Upper lobe of right lung (tissue), 1 donor: Measurements from ENCODE around the gene ARSG. TPM values are rescaled to one million over a fixed set of nuclear protein-coding genes. Genes with fewer than 3 reads are reported as not detected.

Experiments
- ATAC-seq: fragments of 200-7000 bp; cut with Tn5 transposase; one replicate; pipeline ENCODE4 v1.9.1; 2020; ENCODE audit warnings: mild to moderate bottlenecking, moderate library complexity
- DNase-seq: peaks from one replicate; pipeline ENCODE4 v3.0.0-alpha.2; 2020
- H3K27ac ChIP-seq: fragments of 200-600 bp; one replicate; pipeline ENCODE4 v1.8.0; 2022
- H3K27me3 ChIP-seq: fragments of 200-600 bp; one replicate; pipeline ENCODE4 v1.8.0; 2022; ENCODE audit warnings: mild to moderate bottlenecking
- H3K36me3 ChIP-seq: fragments of 200-600 bp; one replicate; pipeline ENCODE4 v1.8.0; 2022
- H3K4me1 ChIP-seq: fragments of 200-600 bp; one replicate; pipeline ENCODE4 v1.8.0; 2022
- H3K4me3 ChIP-seq: fragments of 200-600 bp; one replicate; pipeline ENCODE4 v1.8.0; 2022; ENCODE audit warnings: mild to moderate bottlenecking
- H3K9me3 ChIP-seq: fragments of 200-600 bp; one replicate; pipeline ENCODE4 v1.8.0; 2022
- intact Hi-C: fragments of 100-400 bp; cut with DNase I; formaldehyde crosslinking; loops from one replicate; pipeline ENCODE4 v1.11.0; 2022
- total RNA-seq: library from RNA; stranded (reverse); fragmentation: NEBNext Ultra II Directional; extraction: Animal tissue kit (Norgen Biotek cat#: 25700); gene quantifications from one replicate; pipeline ENCODE4 v1.2.1, GENCODE V29; 2021
- TF ChIP-seq, protein P1 (sequence below): fragments of 200-600 bp; IDR thresholded peaks from one replicate; pipeline ENCODE4 v1.8.0; 2022; ENCODE audit warnings: antibody characterized with exemption
- donor health status: DM: no; HTN: yes; CAD: no; lungs with severe emphysema.

The ARSG gene
- total RNA-seq, 1 donor from 2014 or later = 4.8 TPM

DNA sequence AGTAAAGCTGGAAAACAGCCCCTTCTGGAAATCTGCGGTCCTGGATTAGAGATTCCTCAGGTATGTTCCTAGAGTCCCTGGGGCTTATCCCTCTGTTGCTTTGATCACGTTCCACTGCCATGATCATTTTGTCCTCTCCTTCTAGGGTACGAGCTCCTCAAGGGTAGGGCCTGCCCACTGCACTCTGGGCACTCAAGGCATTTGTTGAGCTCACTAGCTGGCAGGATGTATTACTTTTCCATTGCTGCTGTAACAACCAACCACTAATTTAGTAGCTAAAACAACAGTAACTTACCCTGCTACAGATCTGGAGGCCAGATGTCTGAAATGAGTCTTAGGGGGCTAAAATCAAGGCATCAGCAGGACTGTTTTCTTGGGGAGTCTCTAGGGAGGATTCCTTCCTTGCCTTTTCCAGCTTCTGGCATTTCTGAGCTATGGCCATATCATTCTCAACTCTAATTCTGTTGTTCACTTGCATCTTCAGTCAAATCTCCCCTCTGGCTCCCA lies 65.7 kb downstream of the ARSG start:
- no peaks in the 10 kb centered on the region for H3K9me3 ChIP-seq
- no peaks in the 10 kb centered on the region for H3K4me1 ChIP-seq
- TF ChIP-seq, protein P1, sequence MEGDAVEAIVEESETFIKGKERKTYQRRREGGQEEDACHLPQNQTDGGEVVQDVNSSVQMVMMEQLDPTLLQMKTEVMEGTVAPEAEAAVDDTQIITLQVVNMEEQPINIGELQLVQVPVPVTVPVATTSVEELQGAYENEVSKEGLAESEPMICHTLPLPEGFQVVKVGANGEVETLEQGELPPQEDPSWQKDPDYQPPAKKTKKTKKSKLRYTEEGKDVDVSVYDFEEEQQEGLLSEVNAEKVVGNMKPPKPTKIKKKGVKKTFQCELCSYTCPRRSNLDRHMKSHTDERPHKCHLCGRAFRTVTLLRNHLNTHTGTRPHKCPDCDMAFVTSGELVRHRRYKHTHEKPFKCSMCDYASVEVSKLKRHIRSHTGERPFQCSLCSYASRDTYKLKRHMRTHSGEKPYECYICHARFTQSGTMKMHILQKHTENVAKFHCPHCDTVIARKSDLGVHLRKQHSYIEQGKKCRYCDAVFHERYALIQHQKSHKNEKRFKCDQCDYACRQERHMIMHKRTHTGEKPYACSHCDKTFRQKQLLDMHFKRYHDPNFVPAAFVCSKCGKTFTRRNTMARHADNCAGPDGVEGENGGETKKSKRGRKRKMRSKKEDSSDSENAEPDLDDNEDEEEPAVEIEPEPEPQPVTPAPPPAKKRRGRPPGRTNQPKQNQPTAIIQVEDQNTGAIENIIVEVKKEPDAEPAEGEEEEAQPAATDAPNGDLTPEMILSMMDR = no peak
- H3K27ac ChIP-seq = no peak overlapping the region
- ATAC-seq (no peak), DNase-seq (no peak)
- intact Hi-C loops = no loop called here
- H3K4me3 ChIP-seq = no peak overlapping the region
- no peaks in the 10 kb centered on the region for H3K27me3 ChIP-seq
- no peaks in the 10 kb centered on the region for H3K36me3 ChIP-seq

DNA sequence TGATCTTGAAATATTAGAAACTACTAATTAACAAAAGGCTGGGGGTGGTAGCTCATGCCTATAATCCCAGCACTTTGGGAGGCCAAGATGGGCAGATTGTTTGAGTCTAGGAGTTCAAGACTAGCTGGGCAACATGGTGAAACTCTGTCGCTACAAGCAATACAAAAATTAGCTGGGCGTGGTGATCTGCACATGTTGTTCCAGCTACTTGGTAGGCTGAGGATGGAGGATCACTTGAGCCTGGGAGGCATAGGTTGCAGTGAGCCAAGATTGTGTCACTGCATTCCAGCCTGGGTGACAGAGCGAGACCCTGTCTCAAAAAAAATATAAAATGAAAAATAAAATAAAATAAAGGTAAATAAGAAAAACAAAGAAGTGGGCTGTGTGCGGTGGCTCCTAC lies 66.6 kb downstream of the ARSG start:
- TF ChIP-seq, protein P1 = no peak
- DNase-seq (no peak), ATAC-seq (no peak)
- no peak overlapping the region for H3K27ac ChIP-seq
- no peaks in the 10 kb centered on the region for H3K4me1 ChIP-seq
- H3K9me3 ChIP-seq = no peaks in the 10 kb centered on the region
- intact Hi-C loops = no loop called here
- H3K4me3 ChIP-seq = no peak overlapping the region
- no peaks in the 10 kb centered on the region for H3K27me3 ChIP-seq
- H3K36me3 ChIP-seq = no peaks in the 10 kb centered on the region

DNA sequence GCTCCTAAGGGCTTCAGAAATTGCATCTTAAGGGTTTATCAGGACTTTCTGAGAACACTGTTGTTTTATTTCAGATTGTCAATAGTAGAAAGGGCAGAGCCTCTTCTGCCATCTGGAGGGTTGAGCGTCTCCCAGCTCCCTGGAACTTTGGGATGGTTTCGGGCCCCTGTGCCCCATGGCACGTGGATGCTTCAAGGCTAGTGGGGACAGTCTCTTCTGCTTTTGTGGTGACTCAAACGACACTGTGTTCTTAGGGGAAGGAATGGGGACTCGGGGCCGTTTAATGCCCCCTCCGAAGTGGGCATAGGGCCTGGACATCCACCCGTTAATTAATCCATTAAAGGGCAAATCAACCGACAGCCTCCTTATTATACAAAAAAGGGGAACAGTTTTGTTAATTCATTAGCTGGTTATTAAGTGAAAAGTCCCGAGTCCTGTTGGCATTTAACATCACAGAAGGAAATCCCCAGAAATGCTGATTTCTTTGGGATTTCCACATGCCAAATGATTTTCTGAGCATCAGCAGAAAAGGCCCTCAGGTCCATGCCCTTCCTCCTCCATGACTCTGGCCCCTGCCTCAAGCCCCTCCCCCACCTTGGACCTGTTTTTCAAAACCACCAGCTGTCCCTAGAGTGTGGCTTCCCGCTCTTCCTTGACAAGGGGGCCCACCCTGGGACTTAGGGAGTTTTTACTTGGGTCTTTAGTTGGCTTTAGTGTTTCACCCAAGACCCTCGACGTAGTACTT lies 68.7 kb downstream of the ARSG start:
- ATAC-seq (peak; percentile 12), DNase-seq (no peak)
- Histone ChIP-seq H3K4me1 (no peaks in the 10 kb centered on the region), H3K36me3 (no peaks in the 10 kb centered on the region), H3K27ac (no peak overlapping the region), H3K27me3 (no peaks in the 10 kb centered on the region), H3K4me3 (no peak overlapping the region), H3K9me3 (no peaks in the 10 kb centered on the region)
- intact Hi-C loops = no loop called here
- TF ChIP-seq, protein P1 = no peak

DNA sequence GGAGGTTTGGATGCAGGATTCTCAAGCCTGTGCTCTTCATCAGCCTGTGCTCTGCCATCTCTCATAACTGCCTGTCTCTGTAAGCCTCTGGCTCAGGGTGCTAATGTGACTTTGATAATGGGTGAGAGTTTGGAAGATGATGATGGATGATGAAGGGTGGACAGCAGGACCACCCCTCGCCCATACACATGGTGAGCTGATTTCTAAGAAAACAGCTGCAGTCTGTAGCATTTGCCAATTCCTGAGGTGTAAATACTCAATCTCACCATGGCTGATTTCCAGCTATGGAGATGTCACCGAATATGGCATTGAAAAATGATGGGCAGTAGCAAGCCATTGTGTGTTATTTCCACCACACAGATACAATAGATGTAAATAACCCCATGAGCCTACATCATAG lies 74.2 kb downstream of the ARSG start:
- TF ChIP-seq, protein P1 = no peak
- H3K27ac ChIP-seq = no peak overlapping the region
- ATAC-seq (no peak), DNase-seq (no peak)
- H3K36me3 ChIP-seq = no peaks in the 10 kb centered on the region
- no peaks in the 10 kb centered on the region for H3K27me3 ChIP-seq
- H3K9me3 ChIP-seq = no peaks in the 10 kb centered on the region
- H3K4me3 ChIP-seq = no peak overlapping the region
- no peaks in the 10 kb centered on the region for H3K4me1 ChIP-seq
- intact Hi-C loops = no loop called here

DNA sequence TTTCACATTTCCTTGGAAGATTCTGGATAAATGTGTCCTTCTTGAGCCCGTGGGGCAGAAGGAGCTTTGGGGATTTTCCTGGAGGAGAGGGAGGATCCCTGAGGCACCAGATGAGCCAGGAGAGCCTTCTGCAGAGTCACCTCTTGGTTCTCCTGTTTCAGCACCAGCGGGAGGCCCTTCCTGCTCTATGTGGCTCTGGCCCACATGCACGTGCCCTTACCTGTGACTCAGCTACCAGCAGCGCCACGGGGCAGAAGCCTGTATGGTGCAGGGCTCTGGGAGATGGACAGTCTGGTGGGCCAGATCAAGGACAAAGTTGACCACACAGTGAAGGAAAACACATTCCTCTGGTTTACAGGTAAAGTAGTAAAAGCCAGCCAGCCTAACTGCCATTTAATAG lies 77.1 kb downstream of the ARSG start:
- TF ChIP-seq, protein P1 = no peak
- no peak overlapping the region for H3K27ac ChIP-seq
- no peak overlapping the region for H3K4me3 ChIP-seq
- H3K4me1 ChIP-seq = no peaks in the 10 kb centered on the region
- H3K9me3 ChIP-seq = no peaks in the 10 kb centered on the region
- H3K27me3 ChIP-seq = no peaks in the 10 kb centered on the region
- intact Hi-C loops = no loop called here
- ATAC-seq = peak; percentile 14
- H3K36me3 ChIP-seq = no peaks in the 10 kb centered on the region
- no peak for DNase-seq
